ENCODE measurements around the gene HOXB8.

The HOXB8 gene

GRCh38 chr17:48624544-48625494, 9.7 kb upstream of the HOXB8 start:
- peak; percentile 21 for DNase-seq

- DNase-seq: no peak
Measured at GRCh38 chr17:48624118-48624517, 9.0 kb upstream of the HOXB8 start.

- no peak for DNase-seq
Measured at GRCh38 chr17:48623583-48623982, 8.5 kb upstream of the HOXB8 start.

GRCh38 chr17:48622857-48623256, 7.8 kb upstream of the HOXB8 start:
- DNase-seq: no peak

- DNase-seq: no peak
Measured at GRCh38 chr17:48621410-48622392, 6.6 kb upstream of the HOXB8 start.

GRCh38 chr17:48620461-48621139, 5.5 kb upstream of the HOXB8 start:
- DNase-seq: no peak

GRCh38 chr17:48619826-48620449, 4.8 kb upstream of the HOXB8 start:
- no peak for DNase-seq

- DNase-seq: peak; percentile 71
Measured at GRCh38 chr17:48618256-48618896, 3.3 kb upstream of the HOXB8 start.

GRCh38 chr17:48617471-48618255, 2.6 kb upstream of the HOXB8 start:
- no peak for DNase-seq

GRCh38 chr17:48616717-48617470, 1.8 kb upstream of the HOXB8 start:
- no peak for DNase-seq

GRCh38 chr17:48615963-48616716, 1.0 kb upstream of the HOXB8 start:
- DNase-seq: no peak

- peak; percentile 21 for DNase-seq
Measured at GRCh38 chr17:48613862-48614694, 1.0 kb downstream of the HOXB8 start.

- DNase-seq: peak; percentile 39
Measured at GRCh38 chr17:48612854-48613691, 2.0 kb downstream of the HOXB8 start.

- no peak for DNase-seq
Measured at GRCh38 chr17:48612456-48612853, 2.6 kb downstream of the HOXB8 start.

- DNase-seq: no peak
Measured at GRCh38 chr17:48611681-48612455, 3.2 kb downstream of the HOXB8 start.

GRCh38 chr17:48611213-48611612, 3.9 kb downstream of the HOXB8 start:
- no peak for DNase-seq

Measured in central memory CD4-positive, alpha-beta T cell (primary cell).